GM19463 (cell line): ENCODE data around the gene ACTC1.
"Not testable (repeated sequence)": the region's sequence is repeated elsewhere in the genome, so short reads cannot be mapped to it uniquely, and the experiment has no call there.

Experiments used
- ATAC-seq: cut with Tn5 transposase; IDR thresholded peaks from one replicate; pipeline ENCODE4 v1.9.1; 2021; ENCODE audit warnings: mild to moderate bottlenecking, moderate library complexity; ENCODE audit not compliant: unreplicated experiment

Gene ACTC1

DNA sequence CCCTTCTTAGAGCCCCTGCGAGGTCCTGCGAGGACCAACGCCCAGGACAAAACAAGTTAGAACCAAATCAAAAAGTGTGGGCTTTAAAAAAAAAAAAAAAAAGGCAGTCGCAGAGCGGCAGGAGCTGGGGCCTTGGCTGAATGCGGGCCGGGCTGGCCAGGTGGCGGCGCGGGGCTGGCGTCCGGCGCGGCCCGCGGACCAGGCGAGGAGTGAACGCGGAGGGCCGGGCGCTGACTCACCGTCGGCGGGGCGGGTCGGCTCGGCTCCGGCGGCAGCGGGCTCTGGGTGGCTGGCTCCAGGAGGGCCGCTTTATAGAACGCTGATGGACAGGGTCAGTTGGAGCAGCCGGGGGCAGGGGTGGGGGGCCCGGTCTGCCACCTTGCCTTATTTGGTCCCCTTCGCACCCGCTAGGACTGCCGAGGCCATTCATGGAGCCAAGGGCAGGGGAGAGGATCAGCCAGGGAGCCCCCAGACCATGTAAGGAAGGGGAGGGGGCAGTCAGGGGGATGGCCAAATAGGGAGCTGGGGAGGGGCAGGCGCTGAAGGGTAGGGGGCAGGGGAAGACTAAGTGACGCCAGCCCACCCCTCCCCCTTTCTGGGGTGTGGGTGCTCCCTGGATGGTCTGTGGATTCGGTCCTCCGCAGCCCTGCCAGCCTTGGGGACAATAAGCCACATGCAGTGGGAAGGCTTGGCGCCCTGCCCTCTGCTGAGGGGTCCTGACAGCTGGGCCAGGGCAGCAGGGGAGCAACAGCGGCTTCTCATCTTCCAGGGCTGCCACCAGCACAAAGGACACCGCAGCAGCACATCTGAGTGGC is at the start of gene ACTC1:
ACTC1 (minus strand) TSS at position 283 of the 815 bp plus-strand sequence. CDS start 741 bp downstream, outside the sequence.
- ATAC-seq: no peak

DNA sequence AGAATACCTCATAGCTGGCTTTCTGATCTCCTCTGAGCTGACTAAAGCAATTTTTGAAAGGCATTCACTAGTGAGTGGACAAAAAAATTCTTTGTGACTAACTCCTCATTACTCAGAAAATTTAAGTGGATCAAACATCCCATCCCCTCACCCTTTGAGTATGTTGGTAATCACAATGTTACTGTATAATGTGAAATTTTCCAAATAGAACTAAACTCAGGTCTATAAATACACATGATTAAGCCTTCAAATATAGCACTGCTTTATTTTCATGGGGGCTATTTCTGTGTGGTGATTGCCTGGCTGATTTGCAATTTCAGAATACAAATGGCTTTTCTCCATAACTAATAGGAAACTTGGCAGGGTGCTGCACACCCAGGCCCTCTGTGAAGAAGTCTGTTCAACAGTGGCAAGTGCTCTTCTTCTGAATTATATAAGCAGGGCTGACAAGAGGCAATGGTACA is 45.9 kb upstream of the ACTC1 start:
- no peak for ATAC-seq

DNA sequence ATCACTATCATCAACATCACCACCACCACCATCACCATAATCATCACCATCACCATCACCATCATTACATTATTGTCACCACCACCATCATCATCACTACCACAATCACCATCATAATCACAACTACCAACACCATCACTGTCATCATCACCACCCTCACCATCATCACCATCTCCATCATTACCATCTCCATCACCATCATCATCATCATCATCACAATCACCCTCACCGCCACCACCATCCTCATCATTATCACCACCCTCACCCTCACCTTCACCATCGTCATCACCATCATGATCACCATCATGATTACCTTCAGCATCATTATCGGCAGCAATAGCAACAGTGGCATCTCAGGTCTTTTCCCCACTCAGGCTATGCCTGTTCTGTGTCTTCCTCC is 42.9 kb upstream of the ACTC1 start:
- ATAC-seq: no peak

DNA sequence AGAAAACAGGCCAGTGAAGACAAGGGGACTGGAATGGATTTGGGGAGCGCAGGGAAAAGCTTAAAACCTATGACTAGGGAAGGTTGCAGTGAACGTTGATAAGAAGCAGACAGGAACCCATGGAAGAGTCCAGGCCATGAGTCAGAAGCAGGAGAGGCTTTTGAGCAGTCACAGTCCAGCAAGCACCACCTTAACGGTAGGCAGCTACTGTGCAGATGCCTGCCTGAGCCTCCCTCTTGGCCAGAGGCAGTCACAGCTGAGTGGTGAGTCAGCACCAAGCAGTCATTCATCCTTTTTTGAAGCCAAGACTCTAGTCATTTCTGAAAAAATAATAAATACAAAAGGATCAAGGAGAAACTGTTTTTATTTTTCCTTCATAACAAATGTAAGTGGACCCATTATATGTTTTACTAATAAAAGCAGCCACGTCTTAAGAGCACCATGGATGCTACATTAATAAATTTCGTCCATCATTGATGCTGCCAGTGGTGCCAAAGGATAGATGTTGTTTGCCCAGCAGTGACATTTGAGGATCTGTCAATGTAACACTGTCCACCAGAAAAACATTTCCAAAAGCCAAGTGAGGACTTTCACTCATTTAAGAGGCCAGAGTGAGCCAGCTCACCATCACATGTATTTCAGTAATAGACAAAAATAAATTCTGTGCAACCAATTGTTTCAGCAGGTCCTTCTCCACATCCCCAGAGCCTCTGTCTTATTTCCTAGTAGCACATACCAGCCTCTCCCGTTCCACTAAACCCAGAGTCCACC is 42.1 kb upstream of the ACTC1 start:
- ATAC-seq: no peak

DNA sequence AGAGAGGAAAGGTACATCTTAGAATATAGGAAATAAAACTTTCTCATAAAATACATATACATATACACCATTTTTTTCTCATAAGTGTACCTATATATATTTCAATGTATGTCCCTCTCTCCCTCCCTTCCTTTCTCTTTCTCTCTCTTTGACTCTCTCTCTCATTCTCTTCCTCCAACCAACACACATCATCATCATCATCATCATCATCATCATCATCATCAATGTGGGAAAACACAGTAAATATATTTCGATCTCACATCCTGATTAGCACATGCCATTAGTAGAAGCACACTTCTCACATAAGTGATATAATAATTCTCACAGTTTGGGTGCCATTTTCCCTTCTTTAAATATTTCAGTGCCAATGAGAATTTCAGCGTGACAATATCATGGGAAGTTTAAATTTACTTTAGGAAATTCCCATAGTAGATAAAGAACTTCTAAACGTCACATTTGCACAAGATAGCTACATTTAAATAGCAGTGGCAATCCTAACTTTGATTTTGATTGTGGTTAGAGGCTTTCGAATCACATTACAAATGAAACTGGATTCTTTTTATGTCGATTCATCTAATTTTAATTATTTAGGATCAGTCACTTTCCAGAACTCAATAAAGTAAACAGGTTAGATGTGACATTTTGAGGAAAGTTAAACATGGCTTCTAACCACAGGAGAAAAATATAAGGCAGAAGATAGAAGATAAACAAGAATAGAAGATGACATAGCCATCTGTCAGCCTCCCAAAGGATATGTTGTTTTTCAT is 33.0 kb upstream of the ACTC1 start:
- ATAC-seq: no peak

DNA sequence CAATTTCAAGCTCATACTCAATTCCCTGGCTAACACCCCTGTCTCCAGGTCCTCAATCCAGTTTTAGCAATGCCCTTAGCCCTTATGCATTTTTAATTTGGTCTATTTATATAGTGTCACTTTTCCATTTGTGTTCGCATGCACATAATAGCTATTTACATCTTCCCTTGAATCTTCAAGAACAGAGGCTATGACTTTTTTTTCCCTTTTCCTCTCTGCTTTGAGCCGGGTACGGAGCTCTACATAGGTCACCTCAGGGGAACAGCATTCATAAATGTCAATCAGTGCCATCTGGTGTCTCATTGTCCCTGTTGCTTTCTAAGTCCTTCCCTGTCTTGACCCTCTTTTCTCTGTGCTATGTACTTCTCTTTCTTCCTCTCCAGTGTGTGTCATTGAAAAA is 26.5 kb upstream of the ACTC1 start:
- no peak for ATAC-seq

DNA sequence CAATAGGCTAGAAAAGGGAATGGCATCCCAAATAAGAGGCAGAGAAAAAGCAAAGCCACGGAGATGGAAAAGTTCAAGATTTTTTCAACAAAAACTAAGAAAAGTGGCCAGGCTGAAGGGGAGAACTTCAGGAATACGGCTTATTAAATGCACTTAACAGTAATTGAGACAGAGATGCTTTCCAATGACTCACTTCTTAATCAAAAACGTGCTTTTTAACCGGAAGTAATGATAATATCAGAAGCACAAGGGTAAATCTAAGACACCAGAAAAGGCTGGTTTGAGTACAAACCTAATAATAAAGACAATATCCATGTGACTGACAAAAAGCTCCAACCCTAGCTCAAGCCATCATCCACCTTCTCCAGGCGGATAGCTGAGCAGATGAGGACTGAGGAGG is 24.8 kb upstream of the ACTC1 start:
- no peak for ATAC-seq

DNA sequence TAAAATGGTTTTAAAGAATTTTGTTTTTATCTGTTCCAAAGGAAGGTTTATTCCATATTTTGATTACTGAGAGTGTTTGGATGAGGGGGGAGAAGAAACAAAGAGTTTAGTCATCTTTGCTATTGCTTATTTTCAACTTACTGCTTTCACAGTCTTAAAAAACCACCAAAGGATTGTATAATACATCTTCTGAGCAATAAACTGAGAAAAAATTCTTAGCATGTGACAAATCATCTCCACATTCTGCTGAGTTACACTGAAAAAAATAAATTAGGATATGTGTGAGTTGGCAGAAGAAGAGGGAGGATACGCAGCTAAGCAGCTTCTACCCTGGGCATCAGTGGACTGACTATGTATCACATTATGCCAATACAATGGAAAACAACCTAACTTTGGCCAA is 23.2 kb upstream of the ACTC1 start:
- no peak for ATAC-seq

DNA sequence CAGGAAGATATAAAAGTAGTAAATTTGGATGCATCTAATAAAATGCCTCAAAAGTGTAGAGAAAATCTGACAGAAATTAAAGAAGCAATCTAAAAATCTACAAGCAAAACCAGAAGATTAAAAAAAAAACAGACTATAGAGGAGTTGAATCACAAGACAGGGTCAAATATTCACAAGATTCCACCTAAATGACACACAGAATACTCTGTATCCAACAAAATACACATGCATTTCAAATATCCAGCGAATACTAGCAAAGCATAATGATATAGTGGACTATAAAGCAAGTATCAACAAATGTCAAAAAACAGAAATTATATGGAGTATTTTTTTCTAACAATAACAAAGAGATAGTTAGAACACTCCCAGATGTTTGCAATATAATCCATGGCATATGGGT is 20.5 kb upstream of the ACTC1 start:
- no peak for ATAC-seq

DNA sequence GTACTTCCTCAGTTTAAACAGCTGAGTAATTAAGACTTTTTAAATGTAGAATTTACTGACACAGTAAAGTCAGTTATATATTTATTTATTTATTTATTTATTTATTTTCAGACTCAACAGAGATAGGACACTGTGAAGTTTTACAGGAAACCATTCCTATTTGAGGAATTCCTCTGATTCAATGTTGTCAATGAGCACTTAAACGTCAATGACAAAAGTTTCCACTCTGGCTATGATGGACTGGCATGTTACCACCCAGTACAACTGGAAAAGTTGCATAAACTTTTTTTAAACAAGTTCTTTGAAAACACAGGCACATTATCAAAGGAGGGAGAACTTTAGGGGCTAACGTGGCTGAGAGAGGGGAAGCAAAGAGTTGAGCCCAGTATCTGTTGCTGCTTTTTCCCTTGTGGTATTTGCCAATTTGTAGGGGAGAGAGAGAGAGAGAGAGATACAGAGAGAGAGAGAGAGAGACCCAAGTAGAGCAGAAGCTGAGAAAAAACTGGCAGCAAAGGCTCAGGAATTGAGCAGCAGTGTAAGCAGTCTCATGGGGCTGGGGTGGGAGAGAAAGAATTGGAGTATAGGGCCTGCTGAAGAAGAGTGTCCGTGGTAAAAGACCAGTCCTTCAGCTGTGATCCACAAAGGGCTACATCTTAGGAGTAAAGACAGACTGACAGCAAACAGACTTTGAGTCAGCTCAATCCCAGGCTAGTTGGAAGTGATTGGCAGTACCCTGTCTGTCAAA is 18.3 kb upstream of the ACTC1 start:
- ATAC-seq: no peak

DNA sequence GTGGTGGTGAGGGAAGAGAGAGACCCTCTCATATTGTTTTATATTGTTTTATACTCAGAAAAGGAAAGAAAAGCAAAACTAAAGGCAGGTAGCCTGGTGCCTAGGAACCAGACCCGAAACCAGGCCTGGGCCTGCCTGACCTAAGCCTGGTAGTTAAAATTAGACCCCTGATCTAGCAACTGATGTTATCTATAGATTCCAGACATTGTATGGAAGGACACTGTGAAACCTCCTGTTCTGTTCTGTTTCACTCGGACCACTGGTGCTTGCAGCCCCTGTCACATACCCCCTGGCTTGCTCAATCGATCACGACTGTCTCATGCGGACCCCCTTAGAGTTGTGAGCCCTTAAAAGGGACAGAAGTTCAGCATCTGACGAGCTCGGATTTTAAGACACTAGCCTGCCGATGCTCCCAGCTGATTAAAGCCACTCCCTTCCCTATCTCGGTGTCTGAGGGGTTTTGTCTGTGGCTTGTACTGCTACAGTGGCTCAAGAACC is 17.6 kb upstream of the ACTC1 start:
- not testable (repeated sequence) for ATAC-seq

DNA sequence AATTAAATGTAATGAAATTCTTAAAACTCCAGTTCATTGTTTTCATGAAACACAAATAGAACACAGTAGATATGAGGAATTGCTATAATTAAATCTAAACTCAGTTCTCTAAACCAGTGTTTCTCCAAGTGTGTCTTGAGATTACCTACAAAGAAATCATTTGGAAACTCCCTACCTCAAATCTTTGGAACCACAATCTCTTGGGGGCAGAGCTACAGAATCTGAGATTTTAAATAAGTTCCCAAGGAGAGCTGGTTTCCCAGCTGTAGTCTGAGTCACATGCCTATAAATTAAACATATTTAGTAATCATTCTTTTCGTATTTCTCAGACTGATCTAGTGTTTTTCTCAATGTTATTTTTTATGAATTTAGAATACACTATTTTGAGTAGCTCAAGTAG is 17.0 kb upstream of the ACTC1 start:
- no peak for ATAC-seq

DNA sequence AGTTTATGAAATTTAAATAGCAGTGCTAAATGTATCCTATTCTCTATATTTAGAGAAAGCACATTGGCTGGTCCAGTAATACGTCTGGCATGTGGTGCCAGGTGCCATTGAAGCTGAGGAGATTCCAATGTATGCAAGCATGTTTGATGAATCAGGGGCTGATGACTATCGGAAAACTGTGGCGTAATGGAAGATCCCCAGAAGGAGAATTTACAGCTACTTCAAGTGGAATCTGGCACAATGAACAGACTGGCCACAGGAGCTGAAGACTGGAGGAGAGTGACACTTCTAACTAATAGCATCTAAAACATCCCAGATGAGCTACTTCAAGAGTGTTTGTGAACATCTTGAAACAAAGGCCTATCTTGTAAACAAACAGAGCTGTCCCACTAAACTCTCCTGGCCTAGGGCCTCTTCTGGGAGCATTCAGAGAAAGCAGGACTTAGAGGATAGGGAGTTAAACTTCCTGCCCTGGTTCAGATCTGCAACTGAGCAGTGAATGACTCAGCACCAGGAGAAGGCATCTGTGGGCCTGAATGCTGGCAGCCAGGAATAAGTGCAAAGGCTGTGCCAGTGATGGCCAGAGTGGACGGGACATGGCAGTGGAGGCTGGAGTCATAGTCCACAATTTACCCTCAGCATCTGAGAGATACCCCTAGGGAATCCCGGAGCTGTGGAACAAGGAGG is 15.2 kb upstream of the ACTC1 start:
- no peak for ATAC-seq

DNA sequence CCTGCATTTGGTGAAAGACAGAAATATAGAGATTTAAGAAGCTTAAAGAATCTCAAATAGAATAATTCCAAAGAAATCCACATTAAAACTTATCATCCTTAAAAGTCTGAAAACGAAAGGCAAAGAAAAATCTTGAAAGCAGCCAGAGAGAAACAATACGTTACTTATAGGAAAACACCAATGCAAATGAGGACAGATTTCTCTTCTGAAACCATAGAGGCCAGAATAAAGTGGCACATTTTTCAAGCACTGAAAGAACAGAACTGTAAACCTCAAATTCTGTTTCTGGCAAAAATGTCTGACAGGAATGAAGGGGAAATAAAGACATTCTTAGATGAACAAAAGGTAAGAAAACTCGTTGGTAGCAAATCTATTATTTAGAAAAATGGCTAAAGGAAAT is 13.8 kb upstream of the ACTC1 start:
- no peak for ATAC-seq

DNA sequence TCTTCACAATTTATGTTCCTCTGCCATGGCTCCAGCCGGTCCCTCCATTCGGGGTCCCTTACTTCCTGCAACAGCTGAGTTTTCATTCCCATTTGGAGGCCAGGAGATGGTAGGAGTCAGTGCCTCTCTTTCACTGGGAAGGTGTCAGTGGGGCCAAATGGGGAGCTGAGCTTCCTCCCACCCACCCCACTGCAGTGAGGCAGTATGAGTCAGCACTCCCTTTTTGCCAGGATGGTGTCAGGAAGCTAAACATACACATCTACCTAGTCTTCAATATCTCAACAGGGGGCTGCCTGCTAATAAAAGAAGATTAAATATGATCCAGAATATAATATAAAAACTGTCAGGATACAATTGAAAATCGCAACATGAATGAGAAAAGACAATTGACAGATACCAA is 12.7 kb upstream of the ACTC1 start:
- no peak for ATAC-seq

DNA sequence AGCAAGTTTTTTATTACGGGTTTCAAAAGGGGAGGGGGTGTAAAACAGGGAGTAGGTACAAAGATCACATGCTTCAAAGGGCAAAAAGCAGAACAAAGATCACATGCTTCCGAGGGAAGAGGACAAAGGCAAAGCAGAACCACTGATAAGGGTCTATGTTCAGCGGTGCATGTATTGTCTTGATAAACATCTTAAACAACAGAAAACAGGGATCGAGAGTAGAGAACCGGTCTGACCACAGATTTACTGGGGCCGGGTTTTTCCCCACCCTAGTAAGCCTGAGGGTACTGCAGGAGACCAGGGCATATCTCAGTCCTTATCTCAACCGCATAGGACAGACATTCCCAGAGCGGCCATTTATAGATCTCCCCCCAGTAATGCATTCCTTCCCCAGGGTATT is 11.9 kb upstream of the ACTC1 start:
- not testable (repeated sequence) for ATAC-seq

DNA sequence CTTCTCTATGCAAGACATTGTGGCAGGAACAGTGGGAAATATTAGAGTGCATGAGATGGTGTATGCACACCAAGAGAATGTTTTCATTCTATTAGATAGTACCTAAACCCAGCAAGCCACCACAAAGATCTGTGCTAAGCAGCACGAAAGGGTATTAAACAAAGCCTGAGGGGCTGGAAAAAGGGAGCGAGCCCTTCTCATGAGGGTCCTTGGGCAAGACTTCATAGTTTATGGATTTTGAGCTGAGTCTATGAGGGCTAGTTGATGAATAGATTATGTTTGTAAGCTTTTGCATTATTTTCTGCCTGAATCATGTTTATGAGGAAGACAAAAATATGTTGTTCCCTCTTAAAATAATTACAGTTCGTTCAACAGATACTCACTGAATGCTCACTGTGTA is 9.4 kb upstream of the ACTC1 start:
- no peak for ATAC-seq

DNA sequence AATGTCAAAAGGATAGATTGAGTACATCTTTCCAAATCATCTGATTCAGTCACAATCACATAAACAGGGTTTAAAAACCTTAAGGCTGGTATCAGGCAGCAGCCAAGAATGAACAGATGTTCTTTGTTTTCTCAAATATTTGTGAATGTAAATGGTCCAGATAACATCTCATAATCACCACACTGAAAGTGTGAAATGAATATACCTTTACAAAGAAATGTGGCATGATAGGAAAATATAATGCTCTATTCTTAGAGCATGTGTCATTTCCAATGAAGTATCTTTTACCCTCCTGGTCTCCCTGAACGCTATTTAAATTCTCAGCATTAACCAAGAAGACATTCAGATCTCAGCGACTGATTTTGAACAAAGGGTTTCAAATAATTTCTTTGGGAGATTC is 8.8 kb upstream of the ACTC1 start:
- ATAC-seq: no peak

DNA sequence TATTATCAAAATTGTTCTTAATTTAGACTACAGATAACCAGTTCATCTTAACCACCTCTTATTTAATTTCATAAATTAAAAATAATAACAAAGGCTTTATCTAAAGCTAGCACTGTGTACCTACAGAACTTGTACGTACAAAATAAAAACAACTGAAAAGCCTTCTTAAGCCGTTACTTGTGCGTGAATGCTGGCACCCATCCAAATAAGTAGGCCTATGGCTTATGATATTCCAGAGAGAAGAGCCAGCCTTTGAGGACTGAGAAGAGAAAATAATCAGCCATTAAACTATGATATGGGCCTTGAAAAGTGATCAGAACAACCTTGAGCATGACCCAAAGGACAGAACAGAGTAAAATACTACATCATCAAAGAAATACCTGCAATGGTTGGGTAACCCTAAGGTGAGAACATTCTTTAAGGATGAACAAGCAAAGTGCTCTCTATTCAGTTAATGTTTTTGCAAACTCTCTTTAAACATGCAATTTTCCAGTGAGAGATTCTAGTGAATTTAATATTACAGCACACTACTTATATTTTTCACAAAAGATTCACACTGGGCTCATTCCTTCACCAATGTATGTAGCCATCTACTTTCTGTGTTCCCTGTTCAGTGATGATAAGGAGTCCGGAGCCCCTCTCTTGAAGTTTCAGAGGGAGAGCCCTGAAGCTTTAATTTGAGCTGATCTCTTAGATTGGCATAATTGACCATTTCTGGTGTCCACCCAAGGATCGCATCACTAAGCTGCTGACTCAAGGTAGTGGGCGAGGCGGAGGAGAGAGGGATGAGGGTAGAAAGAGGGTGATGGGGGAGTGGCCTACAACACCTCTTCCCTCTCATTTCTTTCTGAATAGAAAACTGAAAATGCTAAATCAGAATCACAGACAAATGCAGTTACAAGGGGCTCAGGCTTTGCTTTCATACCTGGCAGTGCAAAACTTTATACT is 7.7 kb upstream of the ACTC1 start:
- no peak for ATAC-seq
